H1 (cell line): ENCODE data around the gene TGFB2.

Experiments
- CBX8 ChIP-seq: fragments of 300-800, 300-1000 bp; sonication (generic); IDR thresholded peaks from 2 replicates; pipeline ENCODE4 v1.7.1; 2016; ENCODE audit warnings: low read depth, low read length, borderline replicate concordance
- CTCF ChIP-seq, 3 experiments: IDR thresholded peaks; 1 replicate in 2 of 3; 2 replicates in 1 of 3; pipeline versions ENCODE4 v1.5.1 to v1.6.1; 2011; ENCODE audit warnings: low read length in 3 of 3, mild to moderate bottlenecking in 3 of 3, inconsistent platforms in 2 of 3, low read depth in 1 of 3, moderate library complexity in 1 of 3; ENCODE audit not compliant: insufficient read depth in 1 of 3; ENCODE audit errors: control extremely low read depth in 1 of 3
- EP300 ChIP-seq, 2 experiments: IDR thresholded peaks; 1 replicate in 1 of 2; 2 replicates in 1 of 2; pipeline ENCODE4 v1.6.1; 2011 to 2012; ENCODE audit warnings: low read depth in 2 of 2, low read length in 2 of 2, mild to moderate bottlenecking in 2 of 2, borderline replicate concordance in 1 of 2, inconsistent platforms in 1 of 2, moderate library complexity in 1 of 2
- EZH2 ChIP-seq: fragments of 200-600 bp; sonication (generic); IDR thresholded peaks from 2 replicates; pipeline ENCODE4 v1.7.1; 2012; ENCODE audit warnings: low read depth, mild to moderate bottlenecking, moderate library complexity, low read length, inconsistent platforms; ENCODE audit not compliant: severe bottlenecking
- JUND ChIP-seq: IDR thresholded peaks from 2 replicates; pipeline ENCODE4 v1.6.1; 2011; ENCODE audit warnings: mild to moderate bottlenecking, improper control_type of control experiment, low read length
- PHF8 ChIP-seq: fragments of 200-600 bp; sonication (generic); conservative IDR thresholded peaks from 2 replicates; pipeline ENCODE4 v1.7.1; 2012; ENCODE audit warnings: low read depth, mild to moderate bottlenecking, inconsistent platforms, low read length, moderate library complexity
- POLR2AphosphoS5 ChIP-seq: IDR thresholded peaks from 2 replicates; pipeline ENCODE4 v1.6.1; 2011; ENCODE audit warnings: low read depth, low read length
- RAD21 ChIP-seq, 2 experiments: IDR thresholded peaks in 1 of 2; conservative IDR thresholded peaks in 1 of 2; 2 replicates each; pipeline ENCODE4 v1.6.1; 2011; ENCODE audit warnings: low read depth in 2 of 2, low read length in 2 of 2, improper control_type of control experiment in 1 of 2, inconsistent platforms in 1 of 2, mild to moderate bottlenecking in 1 of 2, moderate library complexity in 1 of 2
- RNF2 ChIP-seq: fragments of 200-900, 300-1000 bp; sonication (generic); IDR thresholded peaks from 2 replicates; pipeline ENCODE4 v1.7.1; 2016; ENCODE audit warnings: borderline replicate concordance, low read depth, mild to moderate bottlenecking, antibody characterized with exemption, low read length; ENCODE audit not compliant: poor library complexity, severe bottlenecking; ENCODE audit errors: missing control alignments
- SUZ12 ChIP-seq: fragments of 200-600 bp; sonication (generic); IDR thresholded peaks from 2 replicates; pipeline ENCODE4 v1.6.1; 2012; ENCODE audit warnings: mild to moderate bottlenecking, inconsistent platforms, low read length, moderate library complexity, mixed read lengths
- TAF1 ChIP-seq: IDR thresholded peaks from 2 replicates; pipeline ENCODE4 v1.6.1; 2011; ENCODE audit warnings: mild to moderate bottlenecking, low read depth, low read length
- TBP ChIP-seq: IDR thresholded peaks from 2 replicates; pipeline ENCODE4 v1.6.1; 2011; ENCODE audit warnings: low read depth, low read length, improper control_type of control experiment
- TEAD4 ChIP-seq: IDR thresholded peaks from 2 replicates; pipeline ENCODE4 v1.6.1; 2012; ENCODE audit warnings: low read depth, low read length, inconsistent platforms, mixed read lengths

GRCh38 chr1:218298398-218298797, 46.7 kb upstream of the TGFB2 start:
- TF ChIP-seq JUND (no peak), TEAD4 (no peak), PHF8 (no peak), TAF1 (no peak), SUZ12 (no peak), CBX8 (no peak), TBP (no peak), RAD21 (IDR thresholded peaks at IDR 0.05 in 1 of 2, conservative IDR thresholded peaks at IDR 0.05 in 1 of 2; ENCODE audit: low read depth in 2 of 2, low read length in 2 of 2) (no peak), EZH2 (no peak), RNF2 (no peak), POLR2AphosphoS5 (no peak), CTCF (IDR thresholded peaks at IDR 0.05; ENCODE audit: control extremely low read depth in 1 of 3, insufficient read depth in 1 of 3, low read depth in 1 of 3, low read length in 3 of 3) (no peak), EP300 (IDR thresholded peaks at IDR 0.05; ENCODE audit: borderline replicate concordance in 1 of 2, low read depth in 2 of 2, low read length in 2 of 2) (no peak)
